GM18508 (cell line): ENCODE measurements around the gene NEURL4.
"Not testable (repeated sequence)": the region's sequence is repeated elsewhere in the genome, so short reads cannot be mapped to it uniquely, and the experiment has no call there.

Experiments
- ATAC-seq: cut with Tn5 transposase; IDR thresholded peaks from one replicate; pipeline ENCODE4 v1.9.1; 2021; ENCODE audit warnings: moderate number of reproducible peaks; ENCODE audit not compliant: insufficient read depth, unreplicated experiment

NEURL4 gene

DNA sequence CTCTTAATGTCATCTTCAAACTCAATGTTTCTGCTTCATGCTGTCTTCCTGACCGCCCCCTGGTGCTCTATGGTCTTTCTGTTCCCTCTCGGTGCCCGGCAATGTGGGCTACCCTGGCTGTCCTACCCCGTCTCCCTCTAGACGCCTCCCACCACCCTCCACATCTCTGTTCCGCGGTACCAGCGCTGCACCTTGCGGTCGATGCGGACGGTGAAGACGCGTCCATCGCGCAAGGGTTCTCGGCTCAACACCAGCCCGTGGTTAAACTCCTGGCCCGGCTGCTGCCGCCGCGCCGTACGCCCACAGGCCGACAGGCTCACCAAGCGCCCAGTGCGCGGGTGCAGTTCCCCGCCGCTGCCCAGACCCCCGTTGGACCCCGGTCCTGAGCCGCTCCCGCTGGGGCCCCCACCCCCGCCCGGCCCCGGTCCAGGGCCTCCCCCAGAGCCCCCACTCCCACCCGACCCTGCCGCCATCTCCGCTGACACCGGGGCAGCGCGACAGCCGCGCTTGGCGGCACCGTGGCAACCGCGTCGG is at the start of gene NEURL4:
Gene NEURL4 (minus strand): TSS at position 496 of the 534 bp plus-strand sequence. CDS start 23 bp downstream, at position 473.
- no peak for ATAC-seq

DNA sequence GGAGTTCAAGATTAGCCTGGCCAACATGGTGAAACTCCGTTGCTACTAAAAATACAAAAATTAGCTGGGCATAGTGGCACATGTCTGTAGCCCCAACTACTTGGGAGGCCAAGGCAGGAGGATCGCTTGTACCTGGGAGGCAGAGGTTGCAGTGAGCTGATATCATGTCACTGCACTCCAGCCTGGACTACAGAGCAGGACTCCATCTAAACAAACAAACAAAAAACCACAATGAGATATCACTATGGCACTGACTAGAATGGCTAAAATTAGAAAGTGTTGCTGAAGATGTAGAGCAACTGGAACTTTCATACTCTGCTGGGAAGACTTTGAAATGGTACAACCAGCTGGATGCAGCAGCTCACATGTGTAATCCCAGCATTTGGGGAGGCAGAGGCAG is 45.2 kb upstream of the NEURL4 start:
- ATAC-seq: no peak

DNA sequence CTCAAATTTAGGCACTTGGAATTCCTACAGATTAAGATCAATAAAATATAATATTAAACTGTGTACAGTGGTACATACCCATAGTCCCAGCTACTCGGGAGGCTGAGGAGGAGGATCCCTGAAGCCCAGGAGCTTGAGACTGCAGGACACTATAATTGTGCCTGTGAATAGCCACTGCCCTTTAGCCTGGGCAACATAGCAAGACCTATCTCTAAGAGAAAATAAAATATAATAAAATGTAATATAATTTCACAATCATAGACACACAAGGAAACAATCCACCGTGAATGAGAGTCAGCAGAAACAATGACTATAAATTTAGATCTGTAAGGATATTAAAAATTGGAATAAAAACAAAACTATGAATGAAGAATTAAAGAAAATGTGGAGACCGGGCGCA is 41.7 kb upstream of the NEURL4 start:
- no peak for ATAC-seq

DNA sequence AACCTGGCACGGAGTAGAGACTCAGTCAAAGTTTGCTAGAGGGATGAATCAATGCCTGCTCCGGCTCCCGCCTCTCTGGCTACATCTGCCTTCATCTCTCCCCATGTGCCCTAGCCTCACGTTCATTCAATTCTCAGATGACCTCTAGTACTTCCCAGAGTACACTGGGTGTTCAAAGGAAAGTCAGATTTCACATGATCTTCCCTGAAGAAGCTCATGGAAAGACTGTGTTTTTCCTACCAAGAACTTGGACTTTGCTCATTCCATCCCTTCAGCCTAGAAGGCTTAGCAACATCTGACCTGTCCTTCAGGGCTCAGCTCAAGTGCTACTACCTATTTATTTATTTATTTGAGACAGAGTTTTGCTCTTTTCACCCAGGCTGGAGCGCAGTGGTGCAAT is 40.7 kb upstream of the NEURL4 start:
- ATAC-seq: no peak

DNA sequence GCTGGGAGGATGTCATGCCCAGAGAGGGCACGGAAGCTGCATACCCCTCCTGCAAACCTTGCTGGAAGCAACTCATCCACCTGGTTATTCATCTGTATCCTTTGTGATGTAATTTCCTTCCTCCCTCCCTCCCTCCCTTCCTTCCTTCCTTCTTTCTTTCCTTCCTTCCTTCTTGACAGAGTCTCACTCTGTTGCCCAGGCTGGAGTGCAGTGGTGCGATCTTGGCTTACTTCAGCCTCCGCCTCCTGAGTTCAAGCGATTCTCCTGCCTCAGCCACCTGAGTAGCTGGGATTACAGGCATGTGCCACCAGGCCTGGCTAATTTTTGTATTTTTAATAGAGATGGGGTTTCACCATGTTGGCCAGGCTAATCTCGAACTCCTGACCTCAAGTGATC is 39.5 kb upstream of the NEURL4 start:
- not testable (repeated sequence) for ATAC-seq

DNA sequence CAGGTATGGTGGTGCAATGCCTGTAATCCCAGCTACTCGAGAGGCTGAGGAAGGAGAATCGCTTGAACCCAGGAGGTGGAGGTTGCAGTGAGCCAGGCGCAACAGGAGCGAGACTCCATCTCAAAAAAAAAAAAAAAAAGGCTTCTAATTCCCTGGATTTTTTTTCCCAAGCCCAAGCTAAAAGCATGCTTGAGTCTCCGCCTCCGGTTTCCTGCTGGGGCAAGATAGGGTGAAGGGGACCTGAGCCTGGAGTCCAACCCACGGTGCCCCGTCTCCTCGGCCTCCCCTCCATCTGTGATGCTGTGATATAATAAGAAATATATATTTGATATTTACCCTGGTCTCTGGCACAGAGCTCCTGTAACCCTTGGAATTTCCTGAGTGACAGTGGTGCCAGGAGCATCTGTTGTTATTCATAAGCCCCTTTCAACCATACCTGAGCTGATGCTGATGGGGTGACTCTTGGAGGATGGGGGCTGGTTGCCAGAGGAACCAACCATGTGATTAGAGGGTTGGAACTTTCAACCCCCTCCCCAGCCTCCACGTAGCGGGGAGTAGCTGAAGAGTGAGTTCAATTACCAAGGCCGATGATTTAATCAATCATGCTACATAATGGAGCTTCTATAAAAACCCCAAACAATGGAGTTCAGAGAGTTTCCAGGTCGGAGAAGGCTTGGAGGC is 38.9 kb upstream of the NEURL4 start:
- no peak for ATAC-seq

DNA sequence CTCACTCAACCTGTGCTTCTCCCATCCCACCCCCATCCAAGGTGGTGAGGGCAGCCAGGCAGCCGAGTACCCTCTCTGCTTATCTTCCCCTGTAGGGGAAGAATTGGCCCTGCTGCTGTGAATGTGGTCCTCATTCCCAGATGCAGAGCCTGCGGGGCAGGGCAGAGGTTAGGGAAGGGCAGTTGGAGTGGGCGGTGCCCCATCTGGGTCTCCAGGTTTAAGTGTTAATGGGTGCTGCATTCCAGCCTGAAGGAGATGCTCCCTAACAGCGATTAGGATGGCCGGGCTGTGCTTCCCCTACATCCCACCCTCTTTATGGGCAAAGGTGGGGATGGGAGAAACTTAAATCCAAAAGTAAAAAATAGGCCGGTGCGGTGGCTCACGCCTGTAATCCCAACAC is 37.9 kb upstream of the NEURL4 start:
- ATAC-seq: no peak

DNA sequence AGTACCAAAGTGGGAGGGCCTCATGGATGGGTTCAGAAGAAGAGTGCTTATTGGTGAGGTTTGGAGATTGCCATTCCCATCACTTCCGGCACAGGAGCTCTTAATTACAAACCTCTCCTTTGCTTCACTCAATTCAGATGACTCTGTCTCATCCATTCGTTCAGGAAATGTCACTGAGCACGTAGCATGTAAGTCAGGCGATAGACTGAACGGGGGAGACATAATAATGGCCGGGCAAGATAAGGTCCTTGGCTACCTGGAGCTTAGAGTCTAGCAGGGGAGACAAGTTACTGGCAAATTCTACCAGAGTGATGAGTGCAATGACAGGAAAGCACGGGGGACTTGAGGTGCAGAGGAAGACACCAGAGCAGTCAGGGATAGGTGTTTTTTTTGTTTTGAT is 36.8 kb upstream of the NEURL4 start:
- ATAC-seq: not testable (repeated sequence)

DNA sequence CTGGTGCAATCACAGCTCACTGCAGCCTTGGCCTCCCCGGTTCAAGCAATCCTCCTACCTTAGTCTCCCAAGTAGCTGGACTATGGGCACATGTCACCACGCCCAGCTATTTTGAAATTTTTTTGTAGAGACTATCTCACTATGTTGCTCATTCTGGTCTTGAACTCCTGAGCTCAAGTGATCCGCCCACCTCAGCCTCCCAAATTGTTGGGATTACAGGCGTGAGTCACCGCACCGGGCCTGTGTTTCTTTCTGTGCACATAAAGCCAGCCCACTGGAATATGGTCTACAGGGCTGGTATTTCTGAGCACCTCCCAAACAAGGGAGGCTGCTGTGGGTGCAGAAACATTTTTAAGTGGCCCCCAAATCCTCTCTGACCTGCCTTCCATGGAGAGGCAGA is 34.2 kb upstream of the NEURL4 start:
- no peak for ATAC-seq

DNA sequence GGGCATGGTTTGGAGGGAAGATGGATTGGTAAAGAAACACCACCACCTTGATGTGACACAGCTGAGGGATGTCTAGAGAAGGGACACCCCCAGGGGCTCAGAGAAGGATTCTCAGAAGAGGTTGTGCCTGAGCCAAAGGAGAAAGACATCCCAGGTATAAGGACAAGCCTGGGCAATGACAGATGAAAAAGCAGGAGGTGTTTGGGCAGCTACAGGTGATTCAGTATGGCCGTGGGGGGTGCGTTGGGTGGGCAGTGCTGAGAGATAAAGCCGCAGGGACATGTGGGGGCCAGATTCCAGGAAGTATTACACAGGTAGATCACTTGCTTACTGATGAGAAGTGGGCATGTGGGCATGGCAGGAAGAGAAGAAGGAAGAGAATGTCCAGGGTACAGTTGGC is 32.8 kb upstream of the NEURL4 start:
- ATAC-seq: no peak

DNA sequence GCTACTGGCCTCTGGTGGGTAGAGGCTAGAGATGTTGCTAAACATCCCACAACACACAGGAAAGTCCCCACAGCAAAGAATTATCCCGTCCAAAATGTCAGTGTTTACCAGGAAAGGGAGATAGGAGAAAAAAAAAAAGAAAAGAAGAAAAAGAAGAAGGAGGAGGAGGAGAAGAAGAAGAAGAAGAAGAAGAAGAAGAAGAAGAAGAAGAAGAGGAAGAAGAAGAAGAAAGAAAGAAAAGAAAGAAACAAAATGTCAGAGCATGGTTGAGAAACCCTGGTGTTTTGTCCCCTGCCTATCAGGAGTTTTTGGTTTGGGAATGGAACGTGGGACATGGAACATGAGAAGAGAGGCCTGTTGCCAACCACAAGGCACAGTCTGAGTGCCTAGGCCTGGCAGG is 28.2 kb upstream of the NEURL4 start:
- ATAC-seq: no peak

DNA sequence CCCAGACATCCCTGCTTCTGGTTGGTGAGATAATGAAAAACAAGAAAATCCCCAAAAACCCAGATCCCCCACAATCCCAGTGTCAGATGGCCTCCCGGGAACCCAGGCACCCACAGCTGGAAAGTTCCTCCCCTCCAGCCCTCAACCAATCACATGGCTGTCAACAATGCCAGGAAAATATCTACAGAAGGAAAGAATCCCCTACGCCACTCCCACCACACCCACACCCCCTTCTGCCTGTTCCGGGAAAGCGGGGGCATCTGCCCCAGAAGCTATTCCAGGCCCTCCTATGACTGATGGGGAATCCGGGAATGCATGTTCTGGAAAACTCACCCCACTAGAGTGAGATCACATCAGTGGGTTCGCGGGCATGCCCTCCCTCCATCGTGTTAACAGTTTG is 27.6 kb upstream of the NEURL4 start:
- ATAC-seq: no peak

DNA sequence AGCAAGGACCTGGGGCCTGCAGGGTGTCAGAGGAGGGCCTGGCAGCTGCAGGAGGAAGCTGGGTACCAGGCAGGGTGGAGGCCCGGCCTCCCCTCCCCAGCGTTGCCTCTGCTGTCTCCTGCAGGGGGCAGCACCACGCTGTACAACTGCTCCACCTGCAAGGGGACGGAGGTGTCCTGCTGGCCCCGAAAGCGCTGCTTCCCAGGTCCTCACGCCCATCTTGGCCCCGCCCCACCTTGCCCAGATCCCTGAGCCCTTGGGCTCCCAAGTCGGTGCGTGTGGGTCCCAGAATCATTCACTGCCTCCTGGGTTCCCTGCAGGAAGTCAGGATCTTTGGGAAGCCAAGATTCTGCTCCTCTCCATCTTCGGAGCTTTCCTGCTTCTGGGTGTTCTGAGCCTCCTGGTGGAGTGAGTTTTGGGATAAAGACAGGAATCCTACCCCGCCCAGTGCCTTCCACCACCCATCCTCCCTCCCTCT is 27.0 kb upstream of the NEURL4 start:
- no peak for ATAC-seq

DNA sequence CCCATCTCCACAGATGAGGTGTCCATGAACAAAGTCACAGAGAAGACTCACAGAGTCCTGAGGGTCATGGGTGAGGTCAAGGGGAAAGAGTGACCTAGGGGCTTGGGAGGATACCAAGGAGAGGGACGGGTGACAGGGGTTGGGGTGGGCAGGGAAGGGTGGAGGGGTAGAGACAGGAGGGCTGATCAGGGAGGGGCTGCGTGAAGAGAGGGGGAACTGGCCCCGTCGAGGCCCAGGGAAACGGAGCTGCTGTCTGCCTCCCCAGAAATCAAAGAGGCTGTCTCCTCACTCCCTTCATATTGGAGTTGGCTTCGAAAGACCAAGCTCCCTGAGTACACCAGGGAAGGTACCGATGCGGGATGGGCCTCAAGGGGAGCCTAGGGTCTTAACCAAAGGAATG is 26.4 kb upstream of the NEURL4 start:
- no peak for ATAC-seq

DNA sequence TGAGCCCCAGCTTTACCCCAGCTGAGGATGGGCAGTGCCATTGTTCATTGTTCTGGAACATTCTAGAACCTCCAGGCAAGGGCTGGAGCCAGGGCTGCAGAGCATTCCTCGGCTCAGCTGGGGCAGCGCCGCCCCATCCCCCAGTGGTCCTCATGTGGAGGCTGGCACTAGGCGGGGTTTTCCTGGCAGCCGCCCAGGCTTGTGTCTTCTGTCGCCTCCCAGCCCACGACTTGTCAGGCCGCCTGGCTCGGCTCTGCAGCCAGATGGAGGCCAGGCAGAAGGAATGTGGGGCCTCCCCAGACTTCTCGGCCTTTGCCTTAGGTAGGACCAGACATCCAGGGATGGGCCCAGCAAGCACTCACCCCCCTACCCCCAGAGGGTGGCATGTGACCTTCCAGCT is 25.9 kb upstream of the NEURL4 start, which contains the start of gene TMEM95:
Gene TMEM95 (plus strand): TSS at position 104 of the 400 bp plus-strand sequence. CDS start 49 bp downstream, at position 153.
- ATAC-seq: no peak

DNA sequence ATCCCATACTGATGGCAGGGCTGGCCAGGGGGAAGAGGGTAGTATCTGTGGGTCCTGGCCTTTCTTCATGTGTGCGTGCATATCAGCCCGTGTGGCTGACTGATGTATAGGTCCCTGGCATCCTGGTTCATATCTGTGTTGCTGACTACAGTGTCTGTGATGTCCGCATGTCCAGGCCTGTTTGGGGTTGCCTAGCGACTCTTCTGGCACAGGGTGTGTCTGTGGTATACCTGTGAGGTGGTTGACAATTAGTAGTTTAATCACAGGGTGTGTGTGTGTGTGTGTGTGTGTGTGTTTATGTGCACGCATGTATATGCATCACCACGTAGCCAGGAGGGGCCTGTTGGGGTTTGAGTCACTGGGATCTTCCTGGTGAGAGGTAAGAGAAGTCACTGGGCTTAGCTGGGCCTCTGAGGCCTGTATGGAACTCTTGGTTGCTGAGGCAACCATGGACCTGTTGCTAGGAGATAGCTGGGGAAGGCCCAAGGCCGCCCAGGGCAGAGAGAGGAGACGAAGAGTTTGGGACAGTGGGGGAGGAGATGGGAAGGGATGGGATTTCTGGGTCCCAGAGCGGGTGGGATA is 25.2 kb upstream of the NEURL4 start:
- ATAC-seq: no peak

DNA sequence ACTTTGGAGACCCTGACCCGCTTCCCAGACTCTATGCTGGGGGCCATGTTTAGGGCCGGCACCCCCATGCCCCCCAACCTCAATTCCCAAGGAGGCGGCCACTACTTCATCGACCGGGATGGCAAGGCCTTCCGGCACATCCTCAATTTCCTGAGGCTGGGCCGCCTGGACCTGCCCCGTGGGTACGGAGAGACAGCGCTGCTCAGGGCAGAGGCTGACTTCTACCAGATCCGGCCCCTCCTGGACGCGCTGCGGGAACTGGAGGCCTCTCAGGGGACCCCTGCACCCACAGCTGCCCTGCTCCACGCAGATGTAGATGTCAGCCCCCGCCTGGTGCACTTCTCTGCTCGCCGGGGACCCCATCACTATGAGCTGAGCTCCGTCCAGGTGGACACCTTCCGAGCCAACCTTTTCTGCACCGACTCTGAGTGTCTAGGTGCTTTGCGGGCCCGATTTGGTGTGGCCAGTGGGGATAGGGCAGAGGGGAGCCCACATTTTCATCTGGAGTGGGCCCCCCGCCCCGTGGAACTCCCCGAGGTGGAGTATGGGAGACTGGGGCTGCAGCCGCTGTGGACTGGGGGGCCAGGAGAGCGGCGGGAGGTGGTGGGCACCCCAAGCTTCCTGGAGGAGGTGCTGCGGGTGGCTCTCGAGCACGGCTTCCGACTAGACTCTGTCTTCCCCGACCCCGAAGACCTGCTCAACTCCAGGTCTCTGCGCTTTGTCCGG is 23.9 kb upstream of the NEURL4 start:
- no peak for ATAC-seq

DNA sequence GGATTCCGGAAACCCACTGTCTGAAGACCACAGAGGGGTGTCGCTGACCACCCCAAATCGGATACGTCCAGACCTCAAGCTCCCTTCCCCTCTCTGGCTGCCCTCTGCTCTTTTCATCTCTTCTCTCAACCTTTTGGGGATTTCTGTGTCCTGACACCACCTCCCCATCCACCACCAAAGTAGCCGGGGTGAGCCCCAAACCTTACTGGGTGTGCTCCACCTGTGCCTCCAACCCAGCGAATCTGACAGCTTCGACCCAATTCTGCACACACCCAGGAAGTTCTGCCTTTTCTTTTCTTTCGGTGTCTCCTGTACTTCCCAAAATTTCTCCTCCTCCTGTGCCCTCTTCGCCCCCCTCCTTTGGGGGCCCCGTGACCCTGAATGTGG is 23.4 kb upstream of the NEURL4 start:
- ATAC-seq: no peak

DNA sequence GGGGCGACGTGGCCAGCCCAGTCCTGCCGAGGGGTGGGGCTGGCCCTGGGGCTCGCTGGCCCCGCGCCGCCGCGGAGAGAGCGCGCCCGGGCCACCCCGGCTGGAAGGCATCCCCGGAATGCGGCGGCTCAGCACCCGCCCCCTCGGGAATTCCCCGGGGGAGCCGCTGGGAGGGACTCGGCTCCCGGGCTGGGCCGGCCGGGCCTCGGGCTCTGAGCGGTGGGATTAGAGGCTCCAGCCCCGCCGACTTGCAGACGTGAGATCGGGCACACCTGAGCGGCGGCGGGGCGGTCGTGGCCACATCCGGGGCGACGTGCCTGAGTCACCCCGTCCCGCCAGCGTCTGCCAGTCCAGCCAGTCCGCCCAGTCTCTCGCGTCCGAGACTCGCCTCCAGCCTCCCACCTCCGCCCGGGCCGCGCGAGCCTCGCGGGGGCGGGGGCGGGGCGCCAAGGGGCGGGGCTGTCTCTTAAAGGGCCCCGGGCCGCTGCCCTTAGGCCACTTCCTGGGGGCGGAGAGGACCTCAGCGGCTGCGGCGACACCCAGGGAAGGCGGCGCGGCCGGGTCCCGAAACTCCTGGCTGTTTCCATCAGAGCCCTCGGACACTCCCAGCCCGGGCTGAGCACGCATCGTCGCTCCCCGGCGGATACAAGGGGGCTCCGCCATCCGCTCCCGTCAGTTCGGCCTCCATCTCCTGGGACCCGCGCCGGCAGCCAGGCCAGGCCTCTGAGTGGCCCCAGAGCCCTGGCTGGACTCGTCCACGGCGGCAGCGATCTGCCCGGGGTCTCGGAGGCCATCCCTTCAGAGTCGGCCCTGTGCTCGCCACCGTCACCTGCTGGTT is 22.7 kb upstream of the NEURL4 start, which contains the start of gene KCTD11:
Gene KCTD11 (plus strand): TSS at position 498 of the 838 bp plus-strand sequence.
- no peak for ATAC-seq
